ENCODE results near the gene PXDN.

The PXDN gene

DNA sequence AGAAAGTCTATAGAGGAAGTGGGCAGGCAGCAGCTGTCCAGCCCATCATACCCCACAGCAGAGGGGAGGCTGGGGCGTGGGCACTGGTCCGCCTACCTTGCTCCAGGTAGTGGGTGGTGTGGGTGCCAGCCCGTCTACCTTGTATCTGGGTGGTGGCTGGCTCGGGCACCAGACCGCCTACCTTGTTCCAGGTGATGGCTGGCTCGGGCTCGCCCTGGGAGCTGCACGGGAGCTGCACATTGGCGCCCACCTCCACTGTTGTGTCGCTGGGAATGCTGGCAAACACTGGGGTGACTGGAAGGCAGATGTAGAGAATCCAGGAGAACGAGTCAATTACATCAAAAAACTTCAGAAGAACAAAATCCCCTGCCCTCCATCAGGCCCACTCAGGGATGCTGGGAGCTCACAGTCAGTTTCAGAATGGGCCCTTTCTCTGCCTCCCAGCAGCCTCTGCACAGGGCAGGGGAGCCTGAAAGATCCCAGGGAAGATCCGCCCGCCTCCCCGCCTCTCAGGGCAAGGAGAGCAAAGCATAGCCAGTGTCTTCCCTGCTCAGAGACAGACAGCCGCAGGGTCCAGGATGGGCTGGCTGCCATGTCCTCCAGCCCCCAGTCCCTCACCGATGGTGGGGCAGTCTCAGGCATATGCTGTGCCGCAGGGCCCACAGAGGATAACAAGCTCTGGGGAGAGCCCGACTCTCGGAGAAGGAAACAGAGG lies 82.3 kb downstream of the PXDN start:
- DNase-seq = no peak

DNA sequence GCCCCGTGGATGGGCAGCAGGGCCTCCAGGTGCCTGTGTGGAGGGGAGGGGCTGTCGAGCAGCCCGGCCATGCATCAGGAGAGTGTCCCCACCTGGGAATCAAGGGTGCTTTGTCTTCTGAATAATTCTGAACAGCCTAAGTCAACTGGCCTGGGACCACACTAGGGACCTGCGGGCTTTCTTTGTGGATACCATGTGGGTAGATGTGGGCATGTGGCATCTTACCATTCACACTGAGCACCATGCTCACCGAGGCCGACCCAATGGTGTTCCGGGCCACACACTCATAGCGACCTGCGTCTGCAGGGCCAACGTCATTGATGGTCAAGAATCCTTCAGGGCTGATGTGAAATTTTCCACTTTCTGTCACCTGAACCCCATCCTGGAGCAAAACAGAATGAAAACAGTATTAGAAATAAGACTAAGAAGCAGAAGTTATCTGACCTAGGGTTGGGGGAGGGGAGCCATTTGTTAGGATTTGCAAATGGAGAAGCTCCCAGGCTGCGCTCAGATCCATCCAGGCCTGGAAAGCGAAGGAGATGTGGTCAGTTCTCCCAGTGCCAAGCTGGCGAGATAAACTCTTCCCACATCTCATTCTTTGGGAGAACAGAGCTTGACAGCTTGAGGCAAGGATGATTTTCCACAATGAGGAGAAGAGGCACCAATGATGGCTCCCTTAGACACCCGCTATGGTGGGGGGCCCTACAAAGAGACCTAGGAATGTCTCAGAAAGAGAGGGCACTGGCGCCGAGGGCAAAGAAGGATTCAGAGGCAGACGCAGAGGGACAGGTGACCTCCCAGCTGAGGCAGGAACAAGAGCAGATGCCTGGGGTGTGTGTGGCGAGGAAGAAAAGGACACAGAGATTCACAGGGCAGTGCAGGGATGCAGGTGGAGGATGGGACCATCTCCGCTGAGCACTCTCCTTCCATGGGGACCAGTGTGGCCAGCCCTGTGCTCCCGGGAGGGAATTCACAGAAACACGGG lies 83.4 kb downstream of the PXDN start:
- DNase-seq = no peak

DNA sequence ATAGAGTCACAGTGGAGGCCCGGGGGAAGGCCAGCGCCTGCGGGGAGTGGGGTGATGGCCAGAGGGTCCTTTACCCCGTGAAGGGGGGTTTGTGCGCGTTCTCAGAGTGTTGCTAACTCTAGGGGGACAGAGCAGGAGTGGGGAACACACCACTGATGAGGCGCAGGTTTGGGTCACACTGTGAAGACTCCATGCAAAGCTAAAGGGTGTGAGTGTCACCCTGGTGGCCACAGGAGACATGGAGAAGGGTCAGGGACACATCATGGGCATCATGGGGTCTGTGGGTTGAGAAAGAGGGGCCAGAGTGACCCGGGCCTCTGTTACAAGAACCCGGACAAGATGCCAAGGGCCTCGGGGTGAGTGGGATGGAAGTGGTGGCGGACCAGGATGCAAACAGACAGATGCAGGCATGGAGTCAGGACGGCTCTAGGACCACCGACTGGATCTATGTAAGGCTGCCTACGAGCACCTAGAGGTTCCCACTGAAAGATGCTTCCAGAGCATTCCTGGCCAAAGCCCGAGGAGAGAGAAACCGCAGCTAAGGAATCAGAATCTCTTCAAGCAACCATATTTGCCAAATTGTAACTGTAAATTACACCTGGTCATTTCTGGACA lies 84.3 kb downstream of the PXDN start:
- no peak for DNase-seq

DNA sequence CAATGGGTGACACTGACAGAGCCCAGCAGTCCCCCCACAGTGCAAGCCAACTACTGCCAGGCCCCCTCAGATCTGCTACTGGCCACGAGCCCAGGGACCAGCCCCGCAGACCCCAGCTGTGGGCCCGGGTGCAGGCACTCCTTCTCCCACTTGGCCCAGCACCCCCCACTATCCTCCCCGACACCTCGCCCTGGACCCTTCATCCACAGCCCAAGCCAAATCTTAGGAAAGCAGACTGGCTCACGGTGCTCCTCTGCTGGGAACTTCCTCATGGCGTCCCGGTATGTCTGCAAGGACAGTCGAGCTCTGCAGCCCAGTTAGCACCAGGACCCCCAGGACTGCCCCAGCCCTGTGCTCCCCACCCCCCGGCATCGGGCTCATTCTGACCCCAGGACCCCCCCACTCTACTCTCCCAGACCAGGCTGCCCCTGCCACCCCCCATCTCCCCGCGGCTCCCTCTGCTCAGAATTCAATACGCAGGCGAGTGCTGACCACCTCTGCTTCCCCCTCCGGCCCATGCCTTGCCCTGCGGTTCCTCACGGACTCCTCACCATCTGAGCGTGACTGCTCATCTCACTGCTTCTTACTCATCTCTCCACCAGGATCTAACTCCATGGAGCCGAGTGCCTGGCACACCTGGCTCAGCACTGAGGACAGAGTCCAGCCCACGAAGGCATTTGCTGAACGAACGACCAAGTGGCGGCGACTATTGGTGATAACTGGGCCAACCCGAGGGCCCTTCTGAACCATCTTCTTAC lies 85.7 kb downstream of the PXDN start:
- no peak for DNase-seq

DNA sequence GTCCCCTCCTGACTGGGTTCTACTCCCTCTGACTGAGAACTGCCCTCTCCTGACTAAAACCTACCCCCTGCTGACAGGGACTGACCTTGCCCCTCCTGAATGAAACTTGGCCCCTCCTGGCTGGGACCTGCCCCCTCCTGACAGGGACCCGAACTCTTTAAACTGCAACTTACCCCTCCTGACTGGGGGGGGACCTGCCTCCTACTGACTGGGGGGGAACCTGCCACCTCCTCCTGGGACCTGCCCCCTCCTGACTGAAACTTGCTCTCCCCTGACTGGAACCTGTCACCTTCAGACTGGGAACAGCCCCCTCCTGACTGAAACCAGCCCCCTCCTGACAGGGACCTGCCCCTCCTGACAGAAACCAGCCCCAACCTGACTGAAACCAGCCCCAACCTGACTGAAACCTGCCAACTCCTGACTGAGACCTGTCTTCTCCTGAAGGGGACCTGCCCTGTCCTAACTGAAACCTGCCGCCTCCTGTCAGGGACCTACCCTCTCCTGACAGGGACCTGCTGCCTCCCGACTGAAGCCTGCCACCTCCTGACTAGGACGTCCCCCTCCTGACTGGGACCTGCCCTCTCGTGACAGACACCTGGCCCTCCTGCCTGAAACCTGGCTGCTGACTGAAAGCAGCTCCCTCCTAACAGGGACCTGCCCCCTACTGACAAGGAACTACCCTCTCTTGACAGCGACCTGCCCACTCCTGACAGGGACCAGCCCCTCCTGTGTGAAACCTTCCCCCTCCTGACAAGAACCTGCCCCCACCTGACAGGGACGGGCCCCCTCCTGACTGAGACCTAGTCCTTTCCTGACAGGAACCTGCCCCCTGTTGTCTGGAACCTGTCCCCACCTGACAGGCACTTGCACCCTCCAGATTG lies 87.1 kb downstream of the PXDN start:
- no peak for DNase-seq

DNA sequence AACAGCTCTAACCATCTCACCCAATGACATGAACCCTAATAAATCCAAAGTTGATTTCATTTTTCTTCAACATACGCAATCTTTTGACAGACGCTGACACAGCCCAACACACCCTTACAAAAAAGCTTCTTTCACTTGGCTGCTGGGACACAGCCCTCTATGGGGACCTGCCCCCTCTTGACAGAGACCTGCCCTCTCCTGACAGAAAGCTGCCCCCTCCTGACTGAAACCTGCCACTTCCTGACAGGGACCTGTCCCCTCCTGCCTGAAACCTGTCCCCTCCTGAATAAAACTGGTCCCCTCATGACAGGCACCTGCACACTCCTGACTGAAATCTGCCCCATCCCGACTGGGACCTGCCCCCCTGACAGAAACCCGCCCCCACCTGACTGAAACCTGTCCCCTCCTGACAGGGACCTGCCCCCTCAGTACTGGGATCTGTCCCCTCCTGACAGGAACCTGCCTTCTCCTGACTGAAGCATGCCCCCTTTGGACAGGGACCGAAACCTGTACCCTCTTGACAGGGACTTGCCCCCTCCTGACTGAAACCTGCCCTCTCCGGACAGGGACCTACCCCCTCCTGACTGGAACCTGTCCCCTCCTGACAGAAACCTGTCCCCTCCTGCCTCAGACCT lies 87.9 kb downstream of the PXDN start:
- DNase-seq = no peak

DNA sequence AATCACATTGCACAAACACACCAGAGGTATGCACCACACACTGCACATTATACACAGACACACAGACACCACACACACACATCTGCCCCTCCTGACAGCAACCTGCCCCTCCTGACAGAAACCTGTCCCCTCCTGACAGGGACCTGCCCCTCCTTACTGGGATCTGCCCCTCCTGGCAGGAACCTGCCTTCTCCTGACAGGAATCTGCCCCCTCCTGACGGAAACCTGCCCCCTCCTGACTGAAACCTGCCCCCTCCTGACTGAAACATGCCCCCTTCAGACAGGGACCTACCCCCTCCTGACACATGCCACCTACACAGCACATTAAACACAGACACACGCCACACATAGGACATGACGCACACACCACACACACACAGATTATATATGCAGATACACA lies 88.9 kb downstream of the PXDN start:
- DNase-seq = no peak

DNA sequence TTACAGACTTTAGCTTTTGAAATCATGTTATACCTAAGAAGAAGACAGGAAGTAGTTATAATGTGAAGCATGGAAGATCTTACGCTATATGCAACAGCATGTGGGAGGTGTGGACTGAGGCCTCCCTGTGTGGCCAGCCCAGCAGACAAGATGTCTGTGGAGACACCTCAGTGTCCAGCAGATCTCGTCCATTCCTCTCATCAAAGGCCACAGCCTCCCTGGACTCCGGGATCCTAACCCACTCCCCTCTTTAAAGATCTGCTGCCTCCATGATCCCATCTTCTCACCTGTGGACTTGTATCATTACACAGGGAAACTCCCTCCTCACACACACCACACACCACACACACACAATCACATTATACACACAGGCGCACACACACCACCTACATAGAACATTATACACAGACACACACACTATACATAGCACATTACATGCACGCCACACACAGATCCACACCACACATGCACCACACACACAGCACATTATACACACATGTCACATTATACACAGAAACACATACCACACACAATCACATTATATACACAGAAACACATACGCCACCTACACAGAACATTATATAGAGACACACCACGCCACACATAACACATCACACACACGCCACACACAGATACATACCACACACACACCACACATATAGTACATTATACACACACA lies 89.5 kb downstream of the PXDN start:
- no peak for DNase-seq

DNA sequence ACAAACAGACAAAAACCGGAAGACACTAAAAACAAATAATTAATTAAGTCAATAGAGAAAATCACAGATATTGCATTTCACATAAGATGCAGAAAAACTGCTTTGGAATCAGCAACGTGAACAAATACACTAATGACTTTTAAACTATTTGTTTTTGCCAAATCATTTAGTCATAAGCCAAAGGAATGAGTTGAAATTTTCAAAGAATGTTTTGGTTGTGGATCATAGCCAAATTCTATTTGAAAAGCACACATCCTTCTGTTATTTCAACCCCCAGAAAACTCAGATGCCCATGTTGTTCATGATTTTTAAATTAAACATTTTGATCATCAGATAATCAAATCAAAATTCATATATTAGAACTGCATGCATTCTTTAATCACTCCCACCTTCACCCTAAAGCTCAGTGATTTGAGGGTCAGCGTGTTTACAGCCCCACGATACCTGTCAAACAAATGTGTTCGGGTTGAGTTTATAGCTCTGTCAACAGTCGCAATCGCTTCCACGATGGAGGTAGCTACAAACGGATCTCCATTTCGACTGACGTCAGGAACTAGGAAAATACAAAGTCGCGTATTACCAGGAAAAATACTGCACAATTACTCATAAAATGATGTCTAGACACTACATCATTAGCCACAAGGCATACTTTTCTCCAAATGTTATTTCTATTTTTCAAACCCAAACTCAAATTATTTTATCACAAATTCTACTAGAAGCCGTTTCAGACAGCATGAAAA lies 90.2 kb downstream of the PXDN start:
- DNase-seq = no peak

DNA sequence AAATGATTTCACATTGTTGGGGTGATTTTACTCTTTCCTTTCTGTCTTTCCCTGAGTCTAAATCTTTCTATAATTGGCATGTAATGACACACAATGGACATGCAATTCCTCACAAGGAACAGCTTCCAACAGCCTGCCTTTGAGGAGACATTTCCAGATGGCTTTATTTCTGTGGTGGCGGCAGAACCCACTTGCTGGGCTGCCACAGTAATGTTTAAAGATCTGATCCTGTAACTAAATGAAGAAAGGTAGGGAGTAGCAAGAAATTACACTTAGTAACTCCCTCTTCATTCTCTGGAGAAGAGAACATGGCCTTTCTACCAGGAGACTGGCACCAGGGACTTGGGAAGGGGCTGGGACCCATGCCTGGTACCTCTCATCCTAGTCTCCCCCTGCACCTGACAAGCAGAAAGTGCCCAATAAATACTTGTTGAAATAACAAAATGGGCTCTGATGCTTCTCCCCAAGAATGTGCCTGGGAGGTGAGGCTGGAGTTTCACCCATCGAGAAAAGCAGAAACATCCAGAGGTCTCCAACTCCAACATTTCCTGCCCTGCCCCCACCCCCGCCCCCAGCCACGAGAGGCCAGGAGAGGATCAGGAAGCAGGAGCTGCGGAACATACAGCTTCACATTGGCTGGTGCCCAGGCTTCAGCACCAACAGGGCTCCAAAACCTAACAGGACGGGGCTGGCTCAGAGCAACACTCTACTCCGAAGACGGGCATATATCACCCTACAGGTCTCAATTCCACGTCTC lies 92.1 kb downstream of the PXDN start:
- DNase-seq = no peak

DNA sequence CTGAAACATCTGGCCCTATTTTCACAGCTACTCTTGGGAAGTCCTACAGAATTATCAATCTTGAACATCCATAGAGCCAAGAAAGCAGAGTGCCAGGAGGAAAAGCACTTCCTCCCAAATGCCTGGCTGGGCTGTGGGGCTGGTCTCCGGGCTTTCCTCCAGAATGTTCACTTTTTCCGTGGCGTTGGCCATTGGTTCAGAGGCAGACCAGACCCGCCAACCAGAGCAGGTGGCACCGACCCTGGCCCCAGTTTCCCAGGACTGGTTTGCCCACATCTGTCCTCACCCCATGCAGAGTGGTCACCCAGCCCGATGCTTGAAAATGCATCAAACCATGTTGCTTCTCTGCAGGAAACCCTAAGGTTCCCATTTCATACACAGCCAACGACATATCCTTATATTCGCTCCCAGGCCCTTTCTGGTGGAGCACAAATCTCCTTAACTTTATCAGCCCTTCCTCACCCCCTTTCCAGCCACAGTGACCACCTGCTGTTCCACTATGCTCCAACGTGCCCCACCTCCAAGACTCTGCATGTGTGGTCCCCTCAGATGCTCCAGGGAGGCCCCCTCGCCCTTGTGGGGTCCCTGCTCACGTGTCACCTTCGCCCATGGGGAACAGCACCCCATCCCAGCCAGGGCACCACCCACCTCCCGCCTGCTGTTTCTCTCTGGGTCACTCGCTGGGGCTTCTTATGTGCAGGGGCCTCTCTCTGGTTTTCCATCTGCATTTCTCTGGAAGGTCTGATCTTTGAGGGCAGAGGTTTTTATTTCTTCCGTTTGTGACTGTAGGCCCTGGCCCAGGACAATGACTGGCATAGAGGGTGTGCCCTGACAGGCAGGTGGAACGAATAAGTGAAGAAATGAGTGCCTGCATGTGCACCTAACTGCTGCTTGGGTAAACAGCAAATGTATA lies 92.9 kb downstream of the PXDN start:
- no peak for DNase-seq

DNA sequence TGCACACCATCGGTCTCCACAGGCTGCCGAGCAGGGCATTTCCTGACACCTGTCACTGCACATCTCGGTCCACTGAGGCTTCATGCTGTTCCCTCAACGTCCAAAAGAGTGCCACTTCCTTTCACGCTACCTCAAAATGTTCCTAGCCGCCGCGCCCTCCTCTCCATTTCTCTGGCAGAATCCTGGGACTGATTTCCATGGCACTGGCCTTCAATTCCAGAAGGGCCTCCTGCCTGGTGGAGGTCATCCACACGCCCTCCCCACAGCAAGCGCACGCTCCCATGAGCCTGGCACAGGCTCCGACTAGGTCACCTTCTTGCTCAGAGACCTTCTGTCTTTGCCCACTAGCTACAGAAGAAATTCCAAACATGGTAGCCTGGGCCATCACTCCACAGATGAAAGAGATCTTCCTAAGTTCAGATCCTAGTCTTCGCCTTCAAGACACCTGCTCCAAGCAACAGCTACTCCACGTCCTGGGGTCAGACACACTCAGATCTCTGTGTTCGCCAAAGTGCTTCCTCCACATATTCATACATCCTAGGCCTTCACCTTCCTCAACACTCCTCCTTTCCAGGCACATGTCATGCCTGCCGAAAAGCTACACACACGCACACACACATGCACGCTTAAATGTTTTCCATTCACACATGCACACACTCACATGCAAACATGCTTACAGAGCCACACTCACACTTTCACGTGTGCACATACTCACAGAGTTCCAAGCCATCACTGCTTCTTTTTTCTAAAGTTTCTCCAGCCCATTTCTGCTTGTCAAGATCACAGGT lies 94.0 kb downstream of the PXDN start:
- DNase-seq = no peak

DNA sequence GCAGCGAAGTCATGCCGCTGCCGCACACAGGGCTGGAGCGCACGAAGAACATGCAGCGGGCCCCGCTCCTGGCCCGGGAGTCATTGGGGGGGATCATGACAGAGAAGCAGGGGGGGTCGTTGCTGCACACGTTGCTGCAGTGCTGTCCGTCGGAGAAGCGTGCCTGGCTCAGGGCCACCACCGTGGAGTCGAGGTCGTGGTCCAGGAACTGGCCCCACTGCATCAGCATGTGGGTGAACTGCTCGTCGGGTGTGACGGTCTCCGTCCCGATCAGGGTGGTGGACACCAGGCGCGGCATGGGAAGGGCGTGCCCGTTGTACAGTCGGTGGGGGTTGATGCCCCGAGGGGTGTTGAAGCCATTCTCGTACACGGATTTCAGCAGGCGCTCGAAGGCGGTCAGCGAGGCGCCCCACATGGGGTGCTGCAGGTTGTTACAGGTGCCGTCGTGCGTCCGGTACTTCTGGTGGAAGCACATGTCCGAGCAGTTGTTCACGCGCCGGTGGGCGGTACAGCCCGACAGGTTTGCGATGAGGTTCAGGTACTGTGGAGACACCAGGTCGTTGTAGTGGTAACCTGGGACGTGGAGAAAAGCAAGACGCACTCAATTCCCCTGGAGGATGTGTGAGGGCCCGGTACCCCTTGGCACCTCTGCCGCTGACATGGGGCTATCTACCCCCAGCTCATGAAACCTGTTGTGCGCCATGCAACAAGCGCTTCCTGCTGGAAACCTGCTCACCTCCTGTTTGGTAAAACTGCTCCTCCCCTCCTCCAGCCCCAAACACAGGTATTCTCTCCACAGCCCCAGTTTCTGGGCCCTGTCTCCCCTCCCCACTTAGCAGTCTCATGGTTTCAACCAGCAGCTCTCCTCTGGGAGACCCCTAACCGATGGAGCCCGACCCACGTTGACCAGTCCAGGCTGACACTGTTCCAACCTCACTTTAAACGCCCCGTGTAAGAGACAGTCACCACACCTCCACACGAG lies 94.9 kb downstream of the PXDN start:
- DNase-seq = no peak

DNA sequence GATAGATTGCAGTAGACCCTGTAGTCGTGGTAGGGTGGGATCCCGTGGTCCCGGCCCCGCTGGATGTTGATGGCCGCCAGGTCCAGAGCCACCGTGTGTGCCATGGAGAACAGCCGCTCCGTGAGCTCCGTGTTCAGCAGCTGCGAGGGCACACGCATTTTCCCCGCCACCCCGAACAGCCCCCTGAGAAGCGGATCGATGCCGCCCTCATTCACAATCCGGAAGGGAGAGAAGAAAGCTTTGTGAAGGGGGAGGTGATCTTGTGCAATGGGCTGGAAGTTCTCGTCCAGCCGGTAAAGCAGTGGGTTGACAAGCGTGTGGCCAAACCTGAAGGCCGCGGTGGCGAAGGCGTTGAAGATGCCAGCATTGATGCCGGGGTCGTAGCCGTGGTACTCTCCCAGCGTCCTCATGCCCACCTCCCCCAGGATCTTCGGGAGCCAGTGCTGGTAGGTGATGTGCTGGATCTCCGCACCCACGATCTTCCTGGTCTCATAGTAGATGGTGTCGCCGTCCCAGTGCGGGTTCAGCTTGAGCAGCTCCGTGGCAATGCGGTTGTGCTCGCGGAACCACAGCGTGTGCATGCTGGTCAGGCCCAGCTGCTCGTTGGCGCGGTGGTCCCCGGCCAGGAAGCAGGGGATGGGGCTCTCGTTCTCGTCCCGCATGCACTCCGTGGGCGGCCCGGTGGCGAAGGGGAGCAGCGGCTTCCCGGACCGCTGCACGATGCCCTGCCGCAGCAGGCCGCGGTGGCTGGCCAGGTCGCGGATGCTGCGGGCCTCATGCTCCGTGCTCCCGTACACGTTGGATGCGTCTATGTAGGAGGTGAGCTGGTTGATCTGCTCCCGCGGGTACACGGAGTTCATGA lies 95.8 kb downstream of the PXDN start:
- DNase-seq = no peak

All from NCI-H748 treated with DMSO at 0.1 percent for 48 hours (cell line).